Loucy (cell line): ENCODE measurements around the gene PGM2.

Source experiments
- H2AFZ ChIP-seq: fragments of 200-600 bp; sonication (generic); 2 replicates; pipeline ENCODE4 v1.6.0; 2016; ENCODE audit warnings: antibody characterized with exemption, mild to moderate bottlenecking, low read length, moderate library complexity
- H3F3A ChIP-seq: fragments of 200-600 bp; 2 replicates; pipeline ENCODE4 v1.6.0; 2016; ENCODE audit warnings: antibody characterized with exemption, low read depth, mild to moderate bottlenecking
- H3K27me3 ChIP-seq: fragments of 200-600 bp; sonication (generic); 2 replicates; pipeline ENCODE4 v1.6.1; 2014; ENCODE audit warnings: low read length, mild to moderate bottlenecking; ENCODE audit not compliant: insufficient read depth, poor library complexity, severe bottlenecking
- H3K36me3 ChIP-seq: fragments of 200-600 bp; sonication (generic); 2 replicates; pipeline ENCODE4 v1.6.1; 2016; ENCODE audit warnings: low read length; ENCODE audit not compliant: insufficient read depth
- H3K4me1 ChIP-seq: fragments of 200-600 bp; sonication (generic); 2 replicates; pipeline ENCODE4 v1.5.1; 2014; ENCODE audit warnings: low read length, mild to moderate bottlenecking; ENCODE audit not compliant: insufficient read depth, poor library complexity, severe bottlenecking
- H3K4me2 ChIP-seq: fragments of 200-600 bp; sonication (generic); 2 replicates; pipeline ENCODE4 v1.6.0; 2014; ENCODE audit warnings: antibody characterized with exemption, low read length, low read depth, mild to moderate bottlenecking; ENCODE audit not compliant: poor library complexity, severe bottlenecking
- H3K4me3 ChIP-seq: fragments of 200-600 bp; sonication (generic); 2 replicates; pipeline ENCODE4 v1.5.1; 2014; ENCODE audit warnings: low read length, mild to moderate bottlenecking, mixed read lengths; ENCODE audit not compliant: poor library complexity, severe bottlenecking
- H3K79me2 ChIP-seq: fragments of 200-600 bp; sonication (generic); 2 replicates; pipeline ENCODE4 v1.6.1; 2014; ENCODE audit warnings: low read length; ENCODE audit not compliant: insufficient read depth
- H3K9ac ChIP-seq: fragments of 200-600 bp; sonication (generic); 2 replicates; pipeline ENCODE4 v1.6.0; 2014; ENCODE audit warnings: mild to moderate bottlenecking, low read depth, low read length, moderate library complexity; ENCODE audit not compliant: poor library complexity, severe bottlenecking
- H3K9me2 ChIP-seq: fragments of 200-600 bp; sonication (generic); replicated peaks from 2 replicates; pipeline ENCODE4 v1.6.1; 2016; ENCODE audit warnings: low read depth, low read length, mixed read lengths
- H3K9me3 ChIP-seq: fragments of 200-600 bp; sonication (generic); 2 replicates; pipeline ENCODE4 v1.6.1; 2014; ENCODE audit warnings: mild to moderate bottlenecking, antibody characterized with exemption, low read length, low read depth; ENCODE audit not compliant: insufficient read depth
- H4K20me1 ChIP-seq: fragments of 200-600 bp; sonication (generic); 2 replicates; pipeline ENCODE4 v1.6.0; 2014; ENCODE audit warnings: antibody characterized with exemption, low read length, mild to moderate bottlenecking; ENCODE audit not compliant: insufficient read depth, poor library complexity, severe bottlenecking
- CTCF ChIP-seq: fragments of 200-600 bp; sonication (generic); conservative IDR thresholded peaks from 2 replicates; pipeline ENCODE4 v1.5.1; 2014; ENCODE audit warnings: mild to moderate bottlenecking, antibody characterized with exemption, low read length
- EZH2phosphoT487 ChIP-seq: fragments of 200-600 bp; IDR thresholded peaks from 2 replicates; pipeline ENCODE4 v1.6.1; 2018; ENCODE audit warnings: antibody characterized with exemption, mild to moderate bottlenecking, moderate library complexity, borderline replicate concordance

PGM2 gene

GRCh38 chr4:37795581-37796195 is 30.8 kb upstream of the PGM2 start:
- Histone ChIP-seq H3K4me1 (no peaks in the 10 kb centered on the region), H3F3A (no peaks in the 10 kb centered on the region), H3K36me3 (no peaks in the 10 kb centered on the region), H3K9ac (no peak overlapping the region), H3K79me2 (no peaks in the 10 kb centered on the region), H3K4me2 (no peak overlapping the region), H2AFZ (no peak overlapping the region), H4K20me1 (no peaks in the 10 kb centered on the region), H3K4me3 (no peak overlapping the region), H3K9me2 (no peaks in the 10 kb centered on the region), H3K27me3 (no peaks in the 10 kb centered on the region), H3K9me3 (no peaks in the 10 kb centered on the region; the same call in 1 of the 2 replicates)
- TF ChIP-seq CTCF = no peak
- no peak for TF ChIP-seq EZH2phosphoT487

GRCh38 chr4:37797374-37797773 is 29.1 kb upstream of the PGM2 start:
- no peaks in the 10 kb centered on the region for H3K27me3 ChIP-seq
- H3F3A ChIP-seq = no peaks in the 10 kb centered on the region
- H3K4me2 ChIP-seq = no peak overlapping the region
- no peaks in the 10 kb centered on the region for H3K36me3 ChIP-seq
- no peaks in the 10 kb centered on the region; the same call in 1 of the 2 replicates for H3K9me3 ChIP-seq
- H2AFZ ChIP-seq = no peak overlapping the region
- no peak overlapping the region for H3K4me3 ChIP-seq
- no peak overlapping the region for H3K9ac ChIP-seq
- H4K20me1 ChIP-seq = no peaks in the 10 kb centered on the region
- TF ChIP-seq CTCF = no peak
- TF ChIP-seq EZH2phosphoT487 = no peak
- no peaks in the 10 kb centered on the region for H3K4me1 ChIP-seq
- H3K9me2 ChIP-seq = no peaks in the 10 kb centered on the region
- H3K79me2 ChIP-seq = no peaks in the 10 kb centered on the region

- Histone ChIP-seq H3K36me3 (no peaks in the 10 kb centered on the region), H2AFZ (no peak overlapping the region), H3K4me1 (no peaks in the 10 kb centered on the region), H3F3A (no peaks in the 10 kb centered on the region), H3K9me3 (no peaks in the 10 kb centered on the region; the same call in 1 of the 2 replicates), H3K9ac (no peak overlapping the region), H3K27me3 (no peaks in the 10 kb centered on the region), H3K4me2 (no peak overlapping the region), H3K79me2 (no peaks in the 10 kb centered on the region), H3K9me2 (no peaks in the 10 kb centered on the region), H3K4me3 (no peak overlapping the region), H4K20me1 (no peaks in the 10 kb centered on the region)
- TF ChIP-seq CTCF = no peak
Observed at GRCh38 chr4:37797923-37798322, 28.6 kb upstream of the PGM2 start.
